Measurements from ENCODE around the gene UQCR10. TPM values are rescaled to one million over a fixed set of nuclear protein-coding genes. Genes with fewer than 3 reads are reported as not detected.

UQCR10 gene
- total RNA-seq, 3 donors from 2014 or later: 61.2 to 74.1 (median 68.3) TPM

- Histone ChIP-seq H3K36me3 (no peaks in the 10 kb centered on the region), H3K27ac (no peak overlapping the region), H3K4me1 (peaks cover 5 to 8% of the 10 kb centered on the region in 2 donors), H3K4me3 (no peak overlapping the region), H3K9me3 (no peaks in the 10 kb centered on the region), H3K27me3 (no peaks in the 10 kb centered on the region)
- DNase-seq (ENCODE audit: low spot score in 2 of 2): no peak
- intact Hi-C loops (cut with DNase I; ENCODE audit: low total_unique reads): no loop called here
- TF ChIP-seq CTCF (IDR thresholded peaks at IDR 0.05) (no peak), POLR2AphosphoS5 (IDR thresholded peaks at IDR 0.05) (no peak), POLR2A (IDR thresholded peaks at IDR 0.05) (no peak)
Measured at GRCh38 chr22:29772170-29772641, 5.0 kb downstream of the UQCR10 start.

GRCh38 chr22:29773233-29773632 lies 6.1 kb downstream of the UQCR10 start:
- Histone ChIP-seq H3K27ac (no peak overlapping the region), H3K36me3 (no peaks in the 10 kb centered on the region), H3K9me3 (no peaks in the 10 kb centered on the region), H3K27me3 (no peaks in the 10 kb centered on the region), H3K4me1 (peaks cover 3 to 5% of the 10 kb centered on the region in 2 donors), H3K4me3 (no peak overlapping the region)
- intact Hi-C loops (cut with DNase I; ENCODE audit: low total_unique reads): no loop called here
- TF ChIP-seq POLR2AphosphoS5 (IDR thresholded peaks at IDR 0.05) (no peak), CTCF (IDR thresholded peaks at IDR 0.05) (no peak), POLR2A (IDR thresholded peaks at IDR 0.05) (no peak)
- DNase-seq (ENCODE audit: low spot score in 2 of 2): no peak

- H3K9me3 ChIP-seq: no peaks in the 10 kb centered on the region
Measured at GRCh38 chr22:29780220-29780619, 13.1 kb downstream of the UQCR10 start.

GRCh38 chr22:29780748-29781676 lies 13.8 kb downstream of the UQCR10 start:
- DNase-seq (ENCODE audit: low spot score in 2 of 2): no peak
- Histone ChIP-seq H3K27me3 (no peaks in the 10 kb centered on the region), H3K27ac (peak overlapping the region; percentile 57 to 77), H3K9me3 (no peaks in the 10 kb centered on the region), H3K4me1 (peaks cover 7 to 21% of the 10 kb centered on the region in 2 donors), H3K36me3 (no peaks in the 10 kb centered on the region), H3K4me3 (no peak overlapping the region)
- TF ChIP-seq POLR2A (IDR thresholded peaks at IDR 0.05) (no peak), POLR2AphosphoS5 (IDR thresholded peaks at IDR 0.05) (no peak), CTCF (IDR thresholded peaks at IDR 0.05) (no peak)
- intact Hi-C loops (cut with DNase I; ENCODE audit: low total_unique reads): loop anchor here (5.0 kb wide), 1 partner anchor 789 kb away; no protein-coding TSS in a partner anchor

More at GRCh38 chr22:29780220-29780619, 13.1 kb downstream of the UQCR10 start:
- intact Hi-C loops (cut with DNase I; ENCODE audit: low total_unique reads): loop anchor here (5.0 kb wide), 1 partner anchor 788 kb away; no protein-coding TSS in a partner anchor
- Histone ChIP-seq H3K27me3 (no peaks in the 10 kb centered on the region), H3K36me3 (no peaks in the 10 kb centered on the region), H3K4me1 (peaks cover 7 to 21% of the 10 kb centered on the region in 2 donors), H3K4me3 (no peak overlapping the region), H3K27ac (peak overlapping the region; percentile 36 to 57)
- TF ChIP-seq POLR2AphosphoS5 (IDR thresholded peaks at IDR 0.05): no peak
- no peak for TF ChIP-seq POLR2A (IDR thresholded peaks at IDR 0.05)
- no peak for TF ChIP-seq CTCF (IDR thresholded peaks at IDR 0.05)
- DNase-seq (ENCODE audit: low spot score in 2 of 2): no peak
